ENCODE results near the gene TFF1. TPM values are rescaled to one million over a fixed set of nuclear protein-coding genes. Genes with fewer than 3 reads are reported as not detected.

The TFF1 gene
- polyA plus RNA-seq, 1 donor from 2014 or later = not detected

DNA sequence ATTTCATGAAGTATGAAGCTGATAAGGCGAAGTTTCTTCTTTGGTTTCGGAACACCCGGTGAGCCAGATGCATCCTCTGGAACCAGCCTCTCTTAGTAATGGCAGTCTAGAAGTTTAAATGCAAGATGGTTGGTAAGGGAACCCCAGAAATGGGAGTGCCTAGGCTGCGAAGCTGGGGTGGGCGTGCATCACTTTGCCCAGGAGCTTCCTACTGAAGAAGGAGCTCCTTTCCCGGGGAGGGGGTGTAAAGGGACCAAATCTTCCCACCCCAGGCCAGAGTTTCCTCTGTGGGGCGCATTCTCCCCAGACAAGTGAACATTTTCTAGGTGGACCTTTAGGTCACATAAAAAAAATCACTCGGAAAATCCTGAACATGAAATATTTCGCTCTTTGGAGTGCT is 19.9 kb downstream of the TFF1 start:
- Histone ChIP-seq H3K9me3 (ENCODE audit: low read length) (no peaks in the 10 kb centered on the region), H3K9me2 (ENCODE audit: insufficient read depth, low read length) (no peaks in the 10 kb centered on the region), H3K27me3 (ENCODE audit: insufficient read depth, low read depth, low read length) (no peaks in the 10 kb centered on the region), H3K36me3 (ENCODE audit: insufficient read depth, low read length) (no peaks in the 10 kb centered on the region), H3K9ac (ENCODE audit: low read length) (no peak overlapping the region), H3F3A (ENCODE audit: insufficient read depth, low read length, poor library complexity, severe bottlenecking) (no peaks in the 10 kb centered on the region), H3K4me3 (ENCODE audit: low read length) (no peak overlapping the region), H3K79me2 (replicated peaks; ENCODE audit: insufficient read depth, low read length) (no peaks in the 10 kb centered on the region), H3K4me2 (ENCODE audit: low read length) (no peak overlapping the region), H4K20me1 (ENCODE audit: insufficient read depth) (no peaks in the 10 kb centered on the region), H2AFZ (ENCODE audit: low read depth, low read length) (no peak overlapping the region), H3K27ac (ENCODE audit: low read length) (no peak overlapping the region)
- TF ChIP-seq MXI1 (conservative IDR thresholded peaks at IDR 0.05; ENCODE audit: poor library complexity, severe bottlenecking) (no peak), POLR2AphosphoS5 (IDR thresholded peaks at IDR 0.05) (no peak), EZH2 (IDR thresholded peaks at IDR 0.05; ENCODE audit: borderline replicate concordance, insufficient read depth, low read length, poor library complexity, severe bottlenecking) (no peak), CTCF (IDR thresholded peaks at IDR 0.05; ENCODE audit: poor library complexity, severe bottlenecking) (no peak), SMC3 (conservative IDR thresholded peaks at IDR 0.05; ENCODE audit: poor library complexity) (no peak), REST (IDR thresholded peaks at IDR 0.05; ENCODE audit: borderline replicate concordance) (no peak), TAF1 (IDR thresholded peaks at IDR 0.05; ENCODE audit: low read depth) (no peak), RAD21 (conservative IDR thresholded peaks at IDR 0.05) (no peak), EP300 (conservative IDR thresholded peaks at IDR 0.05; ENCODE audit: poor library complexity, severe bottlenecking) (no peak)

DNA sequence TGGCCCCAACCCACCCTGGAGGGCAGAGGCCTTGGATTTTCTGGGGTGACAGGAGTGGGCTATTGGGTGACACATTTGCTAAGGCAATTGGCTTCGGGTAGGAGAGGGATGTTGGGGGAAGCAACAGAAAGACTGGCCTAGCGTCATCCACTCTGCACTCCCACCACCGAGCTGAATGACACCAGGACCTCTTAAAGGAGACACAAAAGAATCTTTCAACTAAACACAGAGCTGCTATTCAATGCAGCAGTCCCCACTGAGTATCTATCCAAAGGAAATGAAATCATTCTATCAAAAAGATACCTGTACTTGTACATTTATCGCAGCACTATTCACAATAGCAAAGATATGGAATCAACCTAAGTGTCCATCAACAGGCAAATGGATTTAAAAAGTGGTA is 21.7 kb downstream of the TFF1 start:
- H3K9me2 ChIP-seq (ENCODE audit: insufficient read depth, low read length) = no peaks in the 10 kb centered on the region
- no peaks in the 10 kb centered on the region for H3F3A ChIP-seq (ENCODE audit: insufficient read depth, low read length, poor library complexity, severe bottlenecking)
- no peak overlapping the region for H3K9ac ChIP-seq (ENCODE audit: low read length)
- no peak for TF ChIP-seq CTCF (IDR thresholded peaks at IDR 0.05; ENCODE audit: poor library complexity, severe bottlenecking)
- H3K79me2 ChIP-seq (replicated peaks; ENCODE audit: insufficient read depth, low read length) = no peaks in the 10 kb centered on the region
- H2AFZ ChIP-seq (ENCODE audit: low read depth, low read length) = no peak overlapping the region
- H3K27me3 ChIP-seq (ENCODE audit: insufficient read depth, low read depth, low read length) = no peaks in the 10 kb centered on the region
- no peak overlapping the region for H3K4me3 ChIP-seq (ENCODE audit: low read length)
- H3K4me2 ChIP-seq (ENCODE audit: low read length) = no peak overlapping the region
- H3K9me3 ChIP-seq (ENCODE audit: low read length) = no peaks in the 10 kb centered on the region
- H3K27ac ChIP-seq (ENCODE audit: low read length) = no peak overlapping the region
- H3K36me3 ChIP-seq (ENCODE audit: insufficient read depth, low read length) = no peaks in the 10 kb centered on the region
- H4K20me1 ChIP-seq (ENCODE audit: insufficient read depth) = no peaks in the 10 kb centered on the region

Measured in neural cell (in vitro differentiated cells).